ENCODE measurements around the gene MORF4L1.
A peak's percentile ranks its signal among the peaks of the same experiment; 100 is the strongest.
"Not testable (repeated sequence)": the region's sequence is repeated elsewhere in the genome, so short reads cannot be mapped to it uniquely, and the experiment has no call there.

Gene MORF4L1

DNA sequence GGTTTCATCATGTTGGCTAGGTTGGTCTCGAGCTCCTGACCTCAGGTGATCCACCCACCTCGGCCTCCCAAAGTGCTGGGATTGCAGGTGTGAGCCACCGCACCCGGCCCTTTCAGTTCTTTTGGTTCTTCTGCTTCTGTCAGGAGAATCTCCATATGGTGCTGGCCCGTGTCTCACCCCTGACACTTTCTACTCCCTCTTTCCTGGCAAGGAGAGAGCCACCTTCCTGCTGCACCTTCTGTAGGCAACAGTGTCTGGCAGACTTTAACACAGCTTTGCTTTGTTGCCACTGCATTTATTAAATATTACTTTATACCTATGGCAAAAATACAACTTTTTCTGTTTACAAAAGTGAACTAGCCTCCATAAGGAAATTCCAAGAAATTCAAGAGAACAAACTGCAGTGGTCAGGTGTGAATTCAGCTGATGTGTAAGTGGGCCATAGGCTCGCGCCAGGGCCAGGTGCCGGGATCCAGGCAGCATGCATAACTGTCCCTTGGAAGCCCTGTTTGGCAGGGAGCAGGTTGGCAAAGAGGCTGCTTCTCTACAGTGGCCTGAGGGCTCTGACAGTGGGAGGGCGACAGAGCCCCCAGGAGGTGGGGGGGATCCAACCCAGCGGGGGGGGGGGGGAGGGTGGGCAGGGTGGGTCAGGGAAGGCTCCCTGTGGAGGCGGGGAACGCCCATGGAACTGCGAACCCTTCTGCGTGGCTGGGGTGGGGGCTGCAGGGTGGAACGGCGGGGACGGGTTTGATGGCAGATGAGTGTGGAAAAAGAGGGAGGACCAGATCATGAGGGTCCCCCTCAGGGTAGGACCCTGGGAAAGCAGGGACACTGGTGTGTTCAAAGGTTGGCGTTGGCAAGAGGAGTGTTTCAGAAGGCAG, 51.0 kb downstream of the MORF4L1 start:
- no peak for DNase-seq (ENCODE audit: extremely low read depth in 1 of 2, low read depth in 1 of 2)

DNA sequence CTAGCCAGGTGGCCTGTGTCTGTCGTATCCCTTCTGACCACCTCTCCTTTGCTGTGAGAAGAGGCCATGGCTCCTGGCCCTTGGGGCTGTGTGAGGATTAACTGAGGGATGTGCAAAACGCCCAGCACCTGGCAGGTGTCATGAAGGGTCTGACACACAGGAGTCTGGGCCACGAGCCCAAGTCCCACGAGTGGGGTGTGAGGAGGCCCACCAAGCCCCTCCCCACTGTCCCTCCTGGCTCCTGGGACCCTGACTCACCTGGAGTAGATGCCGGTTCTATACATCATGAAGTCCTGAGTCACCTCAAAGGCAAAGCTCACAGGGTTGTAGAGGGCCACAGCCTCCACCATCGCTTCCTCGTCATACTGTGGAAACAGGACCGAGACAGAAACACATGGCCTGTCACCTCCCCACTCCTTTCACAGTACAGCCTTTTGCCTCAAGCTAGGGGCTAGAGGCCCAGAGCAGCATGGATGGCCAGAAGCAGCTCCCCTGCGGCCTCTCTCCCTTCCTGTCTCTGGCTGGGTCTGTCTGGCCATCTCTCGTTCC, 52.5 kb downstream of the MORF4L1 start:
- DNase-seq (ENCODE audit: extremely low read depth in 1 of 2, low read depth in 1 of 2), result no peak

DNA sequence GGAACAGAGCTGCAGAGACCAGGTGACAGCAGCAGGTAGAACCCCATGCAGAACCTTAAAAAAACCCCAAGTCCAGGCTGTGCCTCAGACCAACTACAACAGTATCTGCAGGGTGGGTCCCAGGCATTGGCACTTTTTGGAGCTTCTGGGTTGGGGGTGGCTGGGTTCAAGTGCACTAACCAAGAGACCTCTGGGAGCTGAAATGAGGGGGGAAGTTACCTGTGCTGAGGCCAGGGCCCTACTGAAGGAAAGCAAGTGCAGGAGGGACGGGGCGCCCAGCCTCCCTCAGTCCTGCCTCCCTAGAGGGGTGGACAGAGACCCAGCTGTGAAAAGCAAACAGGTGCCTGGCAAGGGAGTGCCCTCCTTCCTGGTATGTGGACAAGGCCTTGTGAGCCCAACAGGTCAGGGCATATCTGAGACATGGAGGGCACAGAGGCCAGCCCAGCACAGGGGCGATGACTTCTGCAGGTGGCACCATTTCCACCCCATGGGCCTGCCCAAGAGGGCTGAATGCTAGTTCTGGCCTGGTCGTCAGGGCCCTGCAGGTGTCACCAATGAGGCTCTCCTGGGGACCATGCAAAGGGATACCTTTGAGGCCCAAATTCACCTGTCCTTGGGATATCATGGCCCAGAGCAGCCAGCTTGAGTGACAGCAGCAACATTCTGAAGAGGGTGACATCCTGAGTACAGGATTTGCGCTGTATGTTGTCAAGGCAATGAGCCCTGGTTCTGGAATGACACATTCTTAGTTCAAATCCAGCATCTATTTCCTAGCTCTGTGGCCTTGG, 53.5 kb downstream of the MORF4L1 start:
- DNase-seq (ENCODE audit: extremely low read depth in 1 of 2, low read depth in 1 of 2), result no peak

DNA sequence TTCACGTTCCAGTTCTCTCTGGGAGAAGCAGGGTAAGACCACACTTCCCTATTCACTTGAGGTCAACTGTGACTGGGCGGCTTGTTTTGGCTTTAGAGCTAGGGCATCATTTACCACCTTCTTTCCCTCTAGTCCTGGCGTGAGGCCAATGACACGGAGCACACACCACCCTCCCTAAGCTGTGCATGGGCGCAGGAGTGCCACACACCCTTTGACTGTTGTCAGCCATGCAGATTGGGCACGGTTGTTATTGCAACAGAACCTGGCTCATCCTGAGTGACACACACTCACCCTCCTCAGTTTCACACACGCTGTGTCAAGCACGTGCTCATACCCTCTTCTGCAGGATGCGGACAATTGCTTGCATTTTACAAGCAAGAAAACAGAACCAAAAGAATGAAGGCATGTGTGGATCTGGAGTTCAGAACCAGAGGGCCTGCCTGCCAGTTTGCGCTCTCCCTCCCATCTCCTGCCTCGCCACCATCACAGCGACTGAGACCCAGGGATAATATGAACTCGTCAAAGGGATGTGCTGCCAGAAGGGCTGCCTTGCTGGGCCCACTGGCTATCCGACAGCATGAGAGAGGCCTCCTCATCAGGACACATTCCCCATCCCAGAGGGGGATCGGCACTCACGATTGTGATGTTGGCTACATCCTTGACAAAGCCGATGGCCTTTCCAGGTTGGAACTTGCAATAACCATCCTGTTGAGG, 54.5 kb downstream of the MORF4L1 start:
- DNase-seq (ENCODE audit: extremely low read depth in 1 of 2, low read depth in 1 of 2), result no peak

DNA sequence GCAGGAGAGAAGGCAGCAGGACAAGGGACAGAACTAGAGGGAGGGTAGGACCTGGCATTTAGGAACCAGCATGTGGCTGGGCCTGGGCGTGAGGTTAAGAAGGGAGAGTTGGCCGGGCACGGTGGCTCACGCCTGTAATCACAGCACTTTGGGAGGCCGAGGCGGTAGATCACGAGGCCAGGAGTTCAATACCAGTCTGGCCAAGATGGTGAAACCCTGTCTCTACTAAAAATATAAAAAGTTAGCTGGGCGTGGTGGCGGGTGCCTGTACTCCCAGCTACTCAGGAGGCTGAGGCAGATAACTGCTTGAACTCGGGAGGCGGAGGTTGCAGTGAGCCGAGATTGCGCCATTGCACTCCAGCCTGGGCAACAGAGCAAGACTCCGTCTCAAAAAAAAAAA, 55.5 kb downstream of the MORF4L1 start:
- not testable (repeated sequence) for DNase-seq (ENCODE audit: extremely low read depth in 1 of 2, low read depth in 1 of 2)

DNA sequence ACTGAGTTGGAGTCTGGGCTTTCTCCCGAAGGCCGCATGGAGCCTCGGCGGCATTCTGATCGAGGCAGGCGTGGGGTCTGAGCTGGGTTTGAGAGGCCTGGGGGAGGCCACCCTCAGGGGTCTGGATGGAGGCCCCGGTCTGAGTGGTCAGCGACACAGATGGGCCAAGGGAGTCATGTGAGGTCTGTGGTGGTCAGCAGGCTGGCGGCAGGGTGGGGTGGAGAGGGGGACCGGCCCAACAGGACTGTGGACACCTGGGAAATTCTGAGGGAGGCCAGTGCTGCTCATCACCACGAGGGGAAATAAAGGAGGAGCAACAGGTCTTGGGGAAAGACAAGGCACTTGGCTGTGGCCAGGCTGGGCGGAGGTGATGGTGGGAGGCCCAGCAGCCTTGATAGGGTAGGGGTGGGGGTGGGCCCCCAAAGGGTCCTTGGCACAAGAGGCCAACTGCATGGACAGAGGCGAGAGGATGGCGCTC, 56.0 kb downstream of the MORF4L1 start:
- DNase-seq (ENCODE audit: extremely low read depth in 1 of 2, low read depth in 1 of 2), result no peak

DNA sequence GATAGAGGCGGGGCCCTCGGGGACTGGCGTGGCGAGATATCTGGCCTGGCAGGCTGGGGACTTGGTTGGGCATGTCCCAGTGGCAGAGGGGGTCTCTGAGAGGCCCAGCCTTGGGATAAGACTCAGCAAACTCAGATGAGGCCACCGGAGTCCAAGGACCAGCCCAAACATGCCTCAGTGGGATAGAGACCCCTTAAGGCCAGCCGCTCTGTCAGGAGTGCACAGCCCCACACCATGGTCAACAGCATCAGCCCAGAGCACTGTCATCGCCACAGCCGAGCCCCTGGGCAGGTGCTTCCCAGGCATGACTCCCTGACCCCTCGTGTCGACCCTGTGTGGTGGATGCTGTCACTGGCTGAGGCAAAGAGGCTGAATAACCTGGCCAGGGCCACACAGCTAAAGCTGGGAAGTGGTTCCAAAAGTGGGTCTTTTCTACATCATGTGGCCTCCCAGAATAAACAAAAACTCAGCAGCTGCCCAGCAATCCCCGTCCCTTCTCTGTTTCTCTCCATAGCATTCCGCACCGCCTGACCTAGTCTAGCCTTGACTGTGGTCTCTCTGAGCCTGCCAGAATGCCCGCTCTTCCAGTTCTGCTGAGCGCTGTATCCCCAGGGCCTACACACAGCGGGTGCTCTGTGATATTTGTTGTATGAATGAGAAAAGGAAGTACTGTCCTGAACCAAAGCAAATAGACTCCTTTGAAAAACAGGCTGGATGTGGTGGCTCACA, 57.0 kb downstream of the MORF4L1 start:
- DNase-seq (ENCODE audit: extremely low read depth in 1 of 2, low read depth in 1 of 2), result no peak

DNA sequence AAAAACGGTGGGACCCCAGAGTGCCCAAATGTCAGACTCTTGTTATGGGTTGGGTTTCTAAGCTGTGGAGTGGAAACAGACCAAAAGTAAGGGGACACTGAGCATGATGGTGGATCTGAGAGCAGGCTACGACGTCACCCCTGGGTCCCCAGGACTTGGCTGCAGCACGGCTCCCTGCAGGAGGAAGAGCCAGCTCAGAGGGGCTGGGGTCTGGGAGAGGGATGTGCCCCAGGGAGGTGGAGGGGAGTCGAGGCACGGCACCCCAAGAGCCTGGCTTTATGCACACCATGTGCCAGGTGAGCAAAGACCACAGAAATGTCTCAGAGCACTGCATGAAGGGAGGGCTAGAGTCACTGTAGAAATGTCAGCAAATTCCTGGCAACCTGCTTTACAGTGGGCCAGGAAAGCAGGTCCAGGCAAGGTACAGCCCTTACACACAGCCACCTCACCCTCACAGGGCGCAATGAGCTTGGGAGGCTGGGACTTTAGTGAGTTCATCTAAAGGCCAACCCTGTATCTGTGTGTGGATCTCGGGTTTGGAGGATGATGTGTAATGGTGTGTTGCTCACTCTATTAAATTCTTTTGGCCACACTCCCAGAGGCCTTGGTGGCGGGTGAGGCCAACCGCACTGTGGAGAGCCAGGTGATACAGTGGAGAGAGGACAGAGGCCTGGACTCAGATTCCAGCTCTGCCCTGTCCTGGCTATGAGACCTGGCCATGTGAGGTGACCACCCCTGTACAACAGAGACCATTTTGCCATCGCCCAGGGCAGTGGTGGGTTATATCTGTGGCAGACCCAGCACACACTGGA, 58.1 kb downstream of the MORF4L1 start:
- DNase-seq (ENCODE audit: extremely low read depth in 1 of 2, low read depth in 1 of 2), result no peak

DNA sequence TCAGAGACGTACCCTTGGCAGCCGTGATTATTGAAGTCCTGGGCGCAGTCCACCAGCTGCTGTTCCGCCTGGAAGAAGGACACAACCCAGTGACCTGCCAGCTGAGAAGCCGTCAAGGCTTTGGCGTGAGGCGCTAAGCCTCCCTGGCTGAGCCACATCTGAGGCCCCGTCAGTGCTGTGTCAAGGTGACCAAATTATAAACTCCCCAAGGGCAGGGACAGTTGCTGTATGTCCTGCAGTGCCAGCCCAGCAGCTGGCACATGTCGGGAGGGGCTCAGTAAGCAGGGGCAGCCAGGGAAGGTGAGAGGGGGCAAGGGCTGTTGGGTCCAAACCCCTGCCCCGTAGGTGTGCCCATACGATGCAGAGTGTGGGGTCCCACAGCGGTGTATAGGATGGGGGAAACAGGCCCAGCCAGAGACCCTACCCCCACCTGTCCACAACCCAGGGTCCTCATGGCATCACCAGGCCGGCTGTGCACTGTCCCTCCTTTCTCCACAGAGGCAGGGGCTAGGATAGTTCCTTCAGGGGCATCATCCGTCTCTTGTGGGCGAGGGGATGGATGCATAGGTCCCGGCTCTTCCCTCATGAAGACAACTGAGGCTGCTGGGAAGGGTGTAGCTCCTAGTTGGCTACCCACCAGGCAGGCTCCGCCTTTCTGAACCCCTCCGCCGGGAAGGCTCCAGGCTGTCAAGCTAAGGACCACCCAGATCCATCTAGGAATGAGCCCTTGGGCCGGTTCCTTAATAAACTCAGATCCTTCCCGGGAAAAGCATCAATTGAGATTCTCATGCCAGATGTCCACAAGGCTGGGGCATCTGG, 59.0 kb downstream of the MORF4L1 start:
- no peak for DNase-seq (ENCODE audit: extremely low read depth in 1 of 2, low read depth in 1 of 2)

DNA sequence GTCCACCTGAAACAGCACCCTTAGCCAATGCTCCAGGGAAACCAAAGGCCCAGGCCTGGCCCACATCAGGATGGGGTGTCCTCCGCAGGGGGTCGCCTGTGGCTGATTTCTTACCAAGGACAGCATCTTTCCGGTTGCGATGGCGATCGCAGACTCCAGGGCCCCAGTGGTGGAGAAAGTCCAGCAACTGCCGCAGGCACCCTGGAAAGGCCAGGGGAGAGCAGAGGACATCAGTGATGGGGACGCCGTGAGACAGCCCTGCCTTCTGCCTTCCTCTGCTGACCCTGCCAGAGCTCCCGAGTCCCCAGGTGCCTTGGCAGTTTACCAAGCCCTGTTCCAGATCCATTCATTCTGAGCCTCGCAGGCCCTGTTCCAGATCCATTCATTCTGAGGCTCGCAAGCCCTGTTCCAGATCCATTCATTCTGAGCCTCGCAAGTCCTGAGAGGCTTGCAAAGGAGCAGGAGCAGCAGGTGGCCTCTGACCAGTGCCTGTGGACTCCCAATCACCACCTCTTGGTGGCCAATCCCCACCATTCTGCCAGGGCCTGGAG, 59.6 kb downstream of the MORF4L1 start:
- no peak for DNase-seq (ENCODE audit: extremely low read depth in 1 of 2, low read depth in 1 of 2)

DNA sequence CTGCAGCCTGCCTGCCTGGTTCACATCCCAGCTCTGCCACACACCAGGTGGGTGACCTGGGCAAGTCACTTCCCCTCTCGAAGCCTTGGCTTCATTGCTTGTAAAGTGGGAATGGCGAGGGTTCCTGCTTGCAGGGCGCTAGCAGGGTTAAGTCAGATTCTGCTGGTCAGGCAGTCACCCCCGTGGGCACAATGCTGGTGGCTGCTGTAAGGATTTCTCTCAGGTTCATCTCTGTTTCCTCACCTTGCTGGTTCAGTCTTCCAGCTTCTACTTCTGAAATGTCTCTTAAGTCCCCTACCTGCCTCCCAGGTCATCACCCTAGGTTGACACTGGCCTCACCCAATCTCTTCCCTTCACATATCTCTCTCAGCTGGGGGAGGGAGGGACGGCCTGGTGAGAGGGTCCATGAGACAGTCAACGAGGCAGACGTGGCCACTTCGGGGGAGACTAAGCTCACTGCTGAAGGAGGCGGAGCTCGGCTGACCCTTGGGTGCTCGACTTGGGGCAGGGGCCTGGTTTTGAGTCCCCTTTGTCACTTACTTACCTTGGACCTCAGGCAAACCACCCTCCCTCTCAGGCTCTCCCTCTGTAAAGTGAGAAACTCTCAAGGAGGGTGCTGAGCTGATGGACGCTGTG, 60.6 kb downstream of the MORF4L1 start:
- DNase-seq (ENCODE audit: extremely low read depth in 1 of 2, low read depth in 1 of 2), result no peak

DNA sequence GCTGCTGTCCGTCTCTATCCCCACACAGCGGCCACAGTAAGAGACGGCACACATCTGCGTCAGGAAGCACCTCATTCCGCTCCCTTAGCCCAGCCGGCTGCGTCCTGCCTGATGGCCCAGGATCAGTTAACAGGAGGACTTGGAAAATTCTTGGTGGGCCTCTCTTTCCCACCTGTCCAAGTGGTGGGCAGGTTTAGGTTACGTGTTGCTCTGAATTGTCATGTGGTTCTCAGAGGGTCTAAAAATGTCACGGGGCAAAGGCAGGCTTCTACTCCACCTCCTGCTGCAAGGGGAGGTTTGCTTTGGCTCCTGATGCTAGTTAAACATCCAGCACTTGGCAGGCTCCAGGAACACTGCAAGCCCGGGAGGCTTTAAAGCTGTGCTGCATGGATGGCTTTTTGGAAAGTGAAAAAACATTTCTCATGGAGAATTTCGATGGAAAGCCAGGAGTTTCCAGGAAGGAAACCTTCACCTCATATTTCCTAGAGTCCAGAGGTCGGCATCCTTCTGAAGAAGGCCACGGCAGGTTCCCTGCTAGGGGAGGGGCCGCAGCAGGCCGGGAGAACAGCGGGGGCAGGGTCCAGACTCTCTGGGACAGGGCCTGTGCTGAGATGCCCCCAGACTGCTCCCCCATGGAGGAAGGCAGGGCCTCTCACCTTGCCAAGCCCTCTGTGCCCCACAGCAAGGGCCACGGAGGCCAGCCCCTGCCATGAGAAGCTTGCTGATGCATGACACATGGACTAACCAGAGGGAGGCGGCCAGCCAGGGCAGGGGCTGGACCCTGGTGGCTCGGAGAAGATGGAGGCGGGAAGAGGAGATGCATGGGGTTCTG, 61.3 kb downstream of the MORF4L1 start:
- DNase-seq (ENCODE audit: extremely low read depth in 1 of 2, low read depth in 1 of 2), result no peak

DNA sequence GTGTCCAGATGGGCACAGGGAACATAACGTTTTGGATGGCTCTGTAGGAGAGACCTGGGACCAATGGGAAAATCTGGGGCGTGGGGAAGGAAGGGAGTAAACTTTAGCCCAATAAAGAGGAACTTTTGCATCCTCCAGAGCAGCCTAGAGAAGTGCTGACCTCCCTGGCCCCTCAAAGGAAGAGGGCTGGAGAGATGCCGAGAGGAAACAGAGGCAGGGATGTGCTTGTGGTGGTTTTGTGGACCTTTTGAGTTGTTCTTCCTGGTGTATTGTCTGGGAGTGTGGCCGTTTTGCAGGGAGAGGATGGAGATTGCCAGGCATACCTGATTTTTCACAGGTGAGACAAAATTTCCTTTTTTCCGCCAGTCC, 61.9 kb downstream of the MORF4L1 start:
- DNase-seq (ENCODE audit: extremely low read depth in 1 of 2, low read depth in 1 of 2), result no peak

DNA sequence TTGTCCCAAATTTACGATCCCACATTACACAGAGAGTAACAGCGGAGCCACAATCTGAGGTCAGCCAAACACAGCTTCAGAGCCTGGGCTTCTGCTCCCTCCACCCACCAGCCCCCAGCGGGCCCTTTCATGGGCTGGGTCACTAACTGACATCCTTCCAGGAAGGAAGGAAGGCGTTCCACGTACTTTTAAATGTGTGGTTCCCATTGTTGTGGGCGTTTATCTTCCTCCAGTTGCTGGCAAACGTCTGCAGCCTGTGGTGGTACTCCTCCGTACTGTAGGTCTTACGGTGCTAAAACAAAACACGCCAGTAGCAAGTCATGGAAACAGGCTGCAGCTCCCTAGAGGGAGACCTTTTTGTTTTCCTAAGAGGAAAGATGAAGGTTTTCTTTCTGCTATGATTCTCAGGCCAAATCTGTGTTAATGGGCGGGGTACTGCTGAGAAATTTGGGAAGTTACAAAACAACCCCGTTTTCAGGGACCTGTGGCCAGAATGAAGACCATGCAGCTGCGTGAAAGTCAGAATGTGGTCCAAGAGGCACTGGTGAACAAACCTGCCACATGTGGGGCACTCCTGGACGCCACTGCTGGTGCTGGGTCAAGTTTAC, 64.5 kb downstream of the MORF4L1 start:
- DNase-seq (ENCODE audit: extremely low read depth in 1 of 2, low read depth in 1 of 2), result peak in 1 of 2 donors; percentile 3

DNA sequence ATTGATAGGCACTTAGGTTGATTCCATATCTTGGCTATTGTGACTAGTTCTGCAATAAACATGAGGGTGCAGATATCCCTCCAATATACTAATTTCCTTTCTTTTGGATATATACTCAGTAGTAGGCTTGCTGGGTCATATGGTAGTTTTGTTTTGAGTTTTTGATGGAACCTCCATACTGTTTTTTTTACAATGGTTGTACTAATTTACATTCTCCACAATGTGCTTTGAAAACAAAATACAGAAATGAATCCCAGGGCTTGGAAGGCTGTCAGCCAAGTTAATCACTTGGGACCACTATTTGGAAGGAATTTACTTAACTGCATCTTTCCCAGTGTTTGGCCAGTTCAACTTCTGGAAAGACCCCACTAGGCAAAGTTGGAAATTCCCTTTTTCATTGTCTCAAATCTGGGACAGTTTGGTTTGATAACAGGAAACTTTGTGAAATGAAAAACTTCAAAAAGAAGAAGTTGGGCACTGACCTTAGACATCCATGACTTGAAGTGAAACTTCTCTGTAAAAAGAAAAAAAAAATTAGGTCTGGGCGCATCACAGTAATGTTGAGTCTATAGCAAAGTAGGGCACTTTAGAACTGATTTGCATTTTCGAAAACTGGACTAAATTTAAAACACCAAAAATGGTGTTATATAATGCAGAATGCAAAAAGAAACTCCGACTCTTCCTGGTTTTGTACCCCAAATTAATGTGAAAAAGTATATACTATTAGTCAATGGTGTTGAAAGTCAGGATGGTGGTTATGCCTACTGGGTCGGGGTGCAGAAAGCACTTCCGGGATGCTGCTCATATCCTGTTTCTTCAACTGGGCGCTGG, 66.2 kb downstream of the MORF4L1 start:
- DNase-seq (ENCODE audit: extremely low read depth in 1 of 2, low read depth in 1 of 2), result no peak

DNA sequence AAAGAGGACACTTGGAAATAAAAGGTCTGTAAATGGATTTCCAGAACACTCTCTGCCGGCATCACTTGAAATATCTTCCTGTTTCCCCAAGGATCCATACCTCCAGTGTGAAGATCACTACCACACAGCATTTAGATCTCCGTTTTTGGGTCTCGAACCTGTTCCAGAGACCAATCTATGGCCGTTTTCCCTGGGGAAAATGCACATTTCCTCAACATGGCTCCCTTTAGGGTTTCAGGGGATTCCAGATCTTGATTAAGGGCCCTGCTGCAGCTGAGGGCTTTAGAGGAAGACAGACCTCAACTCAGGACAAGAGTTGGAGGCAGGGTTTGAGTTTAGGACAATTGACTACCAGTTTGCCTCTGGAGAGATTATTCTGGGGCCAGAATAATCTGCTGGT, 70.1 kb downstream of the MORF4L1 start:
- DNase-seq (ENCODE audit: extremely low read depth in 1 of 2, low read depth in 1 of 2), result no peak

Measured in stimulated activated CD8-positive, alpha-beta memory T cell treated with anti-CD3 and anti-CD28 coated beads, Interleukin-7, amount 100 ng/mL, for 48 hours (primary cell).